NCI-H446 treated with DMSO at 0.1 percent for 48 hours (cell line): ENCODE data around the gene FAM181A.

Experiments used
- DNase-seq: peaks from one replicate; lab custom pipeline; 2025; lab: John Stamatoyannopoulos, UW

Gene FAM181A

GRCh38 chr14:93962701-93963601, 35.8 kb downstream of the FAM181A start:
- no peak for DNase-seq

- DNase-seq: no peak
Measured at GRCh38 chr14:93963692-93964091, 36.5 kb downstream of the FAM181A start.

- DNase-seq: no peak
Measured at GRCh38 chr14:93964281-93964680, 37.1 kb downstream of the FAM181A start.

GRCh38 chr14:93964820-93965286, 37.7 kb downstream of the FAM181A start:
- no peak for DNase-seq

GRCh38 chr14:93965287-93965821, 38.2 kb downstream of the FAM181A start:
- DNase-seq: no peak

GRCh38 chr14:93965946-93966474, 38.9 kb downstream of the FAM181A start:
- no peak for DNase-seq

- no peak for DNase-seq
Measured at GRCh38 chr14:93967637-93968250, 40.6 kb downstream of the FAM181A start.

- DNase-seq: no peak
Measured at GRCh38 chr14:93969082-93969828, 42.1 kb downstream of the FAM181A start.

- no peak for DNase-seq
Measured at GRCh38 chr14:93970585-93970964, 43.4 kb downstream of the FAM181A start.

- DNase-seq: no peak
Measured at GRCh38 chr14:93970965-93971634, 44.0 kb downstream of the FAM181A start.

- no peak for DNase-seq
Measured at GRCh38 chr14:93971635-93972027, 44.5 kb downstream of the FAM181A start.

- no peak for DNase-seq
Measured at GRCh38 chr14:93972618-93973205, 45.6 kb downstream of the FAM181A start.

GRCh38 chr14:93973607-93974006, 46.5 kb downstream of the FAM181A start:
- DNase-seq: no peak

- DNase-seq: no peak
Measured at GRCh38 chr14:93974299-93974698, 47.2 kb downstream of the FAM181A start.

GRCh38 chr14:93974833-93975232, 47.7 kb downstream of the FAM181A start:
- DNase-seq: peak; percentile 8

GRCh38 chr14:93975791-93976476, 48.8 kb downstream of the FAM181A start:
- DNase-seq: no peak

- DNase-seq: no peak
Measured at GRCh38 chr14:93976477-93977057, 49.4 kb downstream of the FAM181A start, which contains the start of gene ASB2. Gene ASB2, minus strand, starts transcription at chr14:93976570. Its CDS starts 12,031 bp downstream, at chr14:93964539.

GRCh38 chr14:93977171-93977570, 50.0 kb downstream of the FAM181A start:
- DNase-seq: no peak

- no peak for DNase-seq
Measured at GRCh38 chr14:93977790-93978581, 50.8 kb downstream of the FAM181A start.
